H1 (cell line): ENCODE results near the gene PSPC1. TPM values are rescaled to one million over a fixed set of nuclear protein-coding genes. Genes with fewer than 3 reads are reported as not detected.

Experiments
- BRCA1 ChIP-seq: IDR thresholded peaks from 2 replicates; pipeline ENCODE4 v1.6.1; 2012; ENCODE audit warnings: low read depth, low read length, improper control_type of control experiment
- YY1 ChIP-seq: IDR thresholded peaks from 2 replicates; pipeline ENCODE4 v1.6.1; 2011; ENCODE audit warnings: low read depth, mild to moderate bottlenecking, low read length
- polyA plus RNA-seq, 7 experiments: library from polyadenylated mRNA; depleted of rRNA in 3 of 7; stranded (reverse) in 5 of 7; unstranded in 2 of 7; fragments of >200 nt in 5 of 7; fragments of 200-250 nt in 2 of 7; gene quantifications; 1 replicate in 5 of 7; 2 replicates in 1 of 7; 4 replicates in 1 of 7; pipeline versions ENCODE4 v1.2.1 to v1.2.3, GENCODE V29; 2011 to 2013; ENCODE audit warnings: missing spikeins in 2 of 7, mixed read lengths in 2 of 7
- total RNA-seq: library from RNA; stranded (reverse); fragmentation: NEBNext Ultra II Directional; extraction: Animal tissue kit (Norgen Biotek cat#: 25700); gene quantifications from 2 replicates; pipeline ENCODE4 v1.2.1, GENCODE V29; 2021

PSPC1 gene
- total and polyA plus RNA-seq, 2 of the 8 experiments (the other 6 are each of a cell fraction or from before 2014, with no cell fraction given) = 53.4 to 97.4 TPM

DNA sequence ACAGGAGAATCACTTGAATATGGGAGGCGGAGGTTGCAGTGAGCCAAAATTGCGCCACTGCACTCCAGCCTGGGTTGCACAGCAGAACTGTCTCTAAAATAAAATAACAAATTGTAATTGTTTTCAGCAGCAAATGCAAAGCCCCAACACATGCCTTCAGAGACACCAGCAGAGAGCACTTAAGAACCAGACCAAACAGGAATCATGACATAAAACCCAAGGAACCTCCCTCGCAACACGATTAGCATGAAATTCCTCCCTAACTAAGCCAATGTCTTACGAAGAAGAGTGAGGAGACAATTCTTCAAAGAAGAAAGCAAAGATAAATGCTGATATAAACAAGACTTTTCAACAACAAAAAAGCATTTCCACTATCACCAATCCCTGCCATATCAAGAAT, 40.1 kb downstream of the PSPC1 start (continued):
- TF ChIP-seq BRCA1 (no peak), YY1 (no peak)
